GM06990 (cell line): ENCODE results near the gene TAAR9.

Experiments
- DNase-seq: peaks from one replicate; pipeline ENCODE4 v3.0.0-alpha.2; 2011; ENCODE audit not compliant: insufficient read length; ENCODE audit errors: extremely low read depth
- H3K27me3 ChIP-seq: replicated peaks from 2 replicates; pipeline ENCODE4 v1.6.0; 2011; ENCODE audit warnings: low read length; ENCODE audit not compliant: control insufficient read depth, insufficient read depth
- H3K36me3 ChIP-seq: 2 replicates; pipeline ENCODE4 v1.5.1; 2011; ENCODE audit warnings: low read length; ENCODE audit not compliant: control insufficient read depth, insufficient read depth
- H3K4me3 ChIP-seq: replicated peaks from 2 replicates; pipeline ENCODE4 v1.5.1; 2011; ENCODE audit warnings: low read depth, mild to moderate bottlenecking, control low read depth, low read length
- TF ChIP-seq, protein P1 (sequence below): IDR thresholded peaks from 2 replicates; pipeline ENCODE4 v1.5.1; 2011; ENCODE audit warnings: low read length, control low read depth, mild to moderate bottlenecking, inconsistent platforms; ENCODE audit not compliant: insufficient read depth, poor library complexity, severe bottlenecking

TAAR9 gene

DNA sequence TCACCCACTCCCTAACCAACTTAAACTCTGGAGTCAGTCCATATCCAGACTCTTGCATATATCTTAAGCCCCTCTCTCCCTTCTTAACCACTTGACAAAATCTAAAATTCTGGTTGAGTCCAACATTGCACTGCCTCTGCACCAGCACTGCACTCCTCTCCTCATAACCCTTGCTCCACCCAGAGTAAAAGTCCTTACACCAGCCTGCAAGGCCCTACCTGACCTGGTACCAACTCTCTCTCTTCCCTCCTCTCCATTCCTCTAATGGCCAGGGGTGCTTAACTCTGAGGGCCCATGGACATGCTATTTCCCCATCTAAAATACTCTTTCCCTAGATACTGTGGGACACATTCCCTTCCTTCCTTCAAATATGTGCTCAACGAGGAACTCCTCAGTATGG lies 46.2 kb upstream of the TAAR9 start:
- no peak for DNase-seq
- H3K36me3 ChIP-seq = no peaks in the 10 kb centered on the region; the same call in 1 of the 2 replicates

DNA sequence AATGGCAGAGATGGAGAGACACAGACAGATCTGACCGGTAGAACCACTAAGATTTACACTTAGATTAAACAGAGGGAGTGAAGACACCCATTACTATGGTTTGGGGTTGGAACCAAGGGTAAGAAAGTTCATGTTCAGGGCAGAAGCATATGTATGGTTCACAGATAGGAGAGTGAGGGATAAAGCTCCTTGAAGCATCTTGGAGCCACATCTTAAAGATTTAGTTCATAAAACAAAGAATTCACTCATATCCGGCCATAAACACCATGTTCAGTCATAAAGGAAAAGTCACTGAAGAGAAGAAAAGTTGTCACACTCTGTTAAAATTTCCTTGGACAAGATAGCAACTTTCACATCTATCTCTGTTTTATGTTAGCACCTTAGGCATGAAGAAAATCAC lies 43.1 kb upstream of the TAAR9 start:
- DNase-seq = peak; percentile 35
- Histone ChIP-seq H3K4me3 (peak overlapping the region; percentile 33), H3K27me3 (no peaks in the 10 kb centered on the region), H3K36me3 (no peaks in the 10 kb centered on the region; the same call in 1 of the 2 replicates)
- TF ChIP-seq, protein P1, sequence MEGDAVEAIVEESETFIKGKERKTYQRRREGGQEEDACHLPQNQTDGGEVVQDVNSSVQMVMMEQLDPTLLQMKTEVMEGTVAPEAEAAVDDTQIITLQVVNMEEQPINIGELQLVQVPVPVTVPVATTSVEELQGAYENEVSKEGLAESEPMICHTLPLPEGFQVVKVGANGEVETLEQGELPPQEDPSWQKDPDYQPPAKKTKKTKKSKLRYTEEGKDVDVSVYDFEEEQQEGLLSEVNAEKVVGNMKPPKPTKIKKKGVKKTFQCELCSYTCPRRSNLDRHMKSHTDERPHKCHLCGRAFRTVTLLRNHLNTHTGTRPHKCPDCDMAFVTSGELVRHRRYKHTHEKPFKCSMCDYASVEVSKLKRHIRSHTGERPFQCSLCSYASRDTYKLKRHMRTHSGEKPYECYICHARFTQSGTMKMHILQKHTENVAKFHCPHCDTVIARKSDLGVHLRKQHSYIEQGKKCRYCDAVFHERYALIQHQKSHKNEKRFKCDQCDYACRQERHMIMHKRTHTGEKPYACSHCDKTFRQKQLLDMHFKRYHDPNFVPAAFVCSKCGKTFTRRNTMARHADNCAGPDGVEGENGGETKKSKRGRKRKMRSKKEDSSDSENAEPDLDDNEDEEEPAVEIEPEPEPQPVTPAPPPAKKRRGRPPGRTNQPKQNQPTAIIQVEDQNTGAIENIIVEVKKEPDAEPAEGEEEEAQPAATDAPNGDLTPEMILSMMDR = no peak

More for the DNA sequence above, 46.2 kb upstream of the TAAR9 start:
- Histone ChIP-seq H3K27me3 (no peaks in the 10 kb centered on the region), H3K4me3 (no peak overlapping the region)
- TF ChIP-seq, protein P1 = no peak

DNA sequence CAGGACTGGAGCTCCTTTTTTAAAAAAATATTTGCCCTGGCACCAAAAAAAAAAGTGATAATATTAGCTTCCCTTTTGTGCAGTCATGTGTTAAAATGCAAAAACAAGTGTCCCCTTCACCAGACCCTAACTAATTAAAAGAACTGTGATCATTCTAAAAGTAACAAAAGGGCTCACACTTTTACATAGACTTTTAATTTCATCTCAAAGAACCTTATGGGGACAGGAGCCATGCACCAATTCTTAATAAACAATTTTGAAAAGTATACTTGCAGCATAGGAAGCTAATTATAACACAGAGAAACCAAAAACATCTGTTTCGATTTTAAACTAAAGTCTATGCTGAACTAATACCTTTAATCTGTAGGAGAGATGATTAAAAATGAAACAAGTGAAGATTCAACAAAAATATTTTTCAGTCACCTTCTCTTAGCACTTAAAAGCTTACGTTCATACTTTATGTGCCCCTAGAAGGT lies 42.4 kb upstream of the TAAR9 start:
- no peaks in the 10 kb centered on the region; the same call in 1 of the 2 replicates for H3K36me3 ChIP-seq
- no peaks in the 10 kb centered on the region for H3K27me3 ChIP-seq
- peak; percentile 74 for DNase-seq
- TF ChIP-seq, protein P1 = no peak
- peak overlapping the region; percentile 28 for H3K4me3 ChIP-seq

DNA sequence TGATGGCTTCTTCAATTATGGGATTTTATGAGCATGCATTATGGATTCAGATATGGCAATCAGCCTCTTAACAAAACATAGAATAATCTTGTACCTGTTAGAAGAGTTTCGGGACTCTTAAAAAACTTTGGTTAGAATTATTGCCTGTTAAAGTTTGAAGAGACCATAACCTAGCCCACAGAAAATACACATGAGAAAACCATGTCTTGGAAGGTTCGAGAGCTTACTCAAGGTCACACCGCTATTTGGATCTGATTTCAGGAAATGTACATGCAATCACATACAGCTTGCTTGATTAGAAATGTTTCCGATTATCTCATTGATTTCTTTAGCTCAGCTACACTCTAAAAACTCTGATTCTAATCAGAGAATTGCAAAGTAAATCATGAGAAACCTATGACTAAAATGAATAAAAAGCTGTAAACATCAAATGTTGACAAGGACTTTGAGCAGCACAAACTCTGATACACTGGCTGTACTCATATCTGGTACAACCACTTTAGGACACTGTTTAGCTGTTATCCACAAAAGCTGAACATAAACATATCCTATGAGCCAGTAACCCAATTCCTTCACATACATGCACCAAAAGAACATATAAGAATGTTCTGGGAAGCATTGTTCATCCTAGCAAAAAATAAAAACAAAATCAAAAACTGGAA lies 41.4 kb upstream of the TAAR9 start:
- TF ChIP-seq, protein P1 = no peak
- DNase-seq = no peak
- Histone ChIP-seq H3K4me3 (no peak overlapping the region; the same call in 1 of the 2 replicates), H3K36me3 (peaks cover 4% of the 10 kb centered on the region), H3K27me3 (no peaks in the 10 kb centered on the region)

DNA sequence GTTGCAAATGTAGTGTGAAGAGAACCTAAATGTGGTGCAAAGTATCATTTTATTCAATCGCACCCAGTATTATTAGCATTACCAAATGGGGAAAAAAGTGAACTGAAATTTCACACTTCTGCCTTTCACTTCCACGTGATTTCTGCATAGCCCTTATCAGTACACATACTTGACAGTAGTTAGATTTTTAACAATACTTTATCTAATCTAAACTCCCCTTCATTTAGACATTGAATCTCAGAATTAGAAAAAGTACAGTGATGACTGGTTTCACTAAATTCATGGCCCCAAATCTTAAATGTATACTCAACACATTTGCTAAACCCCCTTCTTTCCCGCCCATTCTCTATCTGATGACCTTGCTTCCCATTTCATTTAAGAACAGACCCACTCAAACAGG lies 39.4 kb upstream of the TAAR9 start:
- no peak overlapping the region for H3K4me3 ChIP-seq
- TF ChIP-seq, protein P1 = no peak
- peak; percentile 58 for DNase-seq
- no peaks in the 10 kb centered on the region for H3K27me3 ChIP-seq
- peaks cover 8% of the 10 kb centered on the region for H3K36me3 ChIP-seq
